Heart left ventricle (tissue), 16 donors: ENCODE data around the gene OTOS. TPM values are rescaled to one million over a fixed set of nuclear protein-coding genes. Genes with fewer than 3 reads are reported as not detected.
A peak's percentile ranks its signal among the peaks of the same experiment; 100 is the strongest.

Experiments used
- ATAC-seq, 4 donors: fragments of 200-7000 bp; cut with Tn5 transposase; one replicate each; pipeline ENCODE4 v1.9.1; 2020 to 2022; ENCODE audit warnings: moderate library complexity in 4 of 4, mild to moderate bottlenecking in 3 of 4, moderate number of reproducible peaks in 1 of 4
- DNase-seq, 5 donors: peaks; one replicate each; pipeline ENCODE4 v3.0.0-alpha.2; 2020
- H3K27ac ChIP-seq, 12 donors: fragments of 200-600 bp; sonication (generic) in 4 of 12; one replicate each; pipeline versions ENCODE4 v1.5.0 to v1.8.0; 2016 to 2022; ENCODE audit warnings: mild to moderate bottlenecking in 2 of 12
- H3K27me3 ChIP-seq, 9 donors: fragments of 200-600 bp; sonication (generic) in 2 of 9; one replicate each; pipeline versions ENCODE4 v1.5.1 to v1.8.0; 2016 to 2022; ENCODE audit warnings: mild to moderate bottlenecking in 3 of 9
- H3K36me3 ChIP-seq, 9 donors: fragments of 200-600 bp; sonication (generic) in 2 of 9; one replicate each; pipeline versions ENCODE4 v1.5.0 to v1.8.0; 2018 to 2022; ENCODE audit warnings: mild to moderate bottlenecking in 2 of 9
- H3K4me1 ChIP-seq, 12 donors: fragments of 200-600 bp; sonication (generic) in 4 of 12; one replicate each; pipeline versions ENCODE4 v1.5.0 to v1.8.0; 2016 to 2022; ENCODE audit warnings: mild to moderate bottlenecking in 3 of 12
- H3K4me3 ChIP-seq, 12 donors: fragments of 200-600 bp; sonication (generic) in 4 of 12; one replicate each; pipeline versions ENCODE4 v1.5.0 to v1.8.0; 2017 to 2022; ENCODE audit warnings: mild to moderate bottlenecking in 9 of 12, moderate library complexity in 4 of 12
- H3K9me3 ChIP-seq, 12 donors: fragments of 200-600 bp; sonication (generic) in 4 of 12; one replicate each; pipeline versions ENCODE4 v1.5.0 to v1.8.0; 2016 to 2022; ENCODE audit warnings: mild to moderate bottlenecking in 1 of 12
- CTCF ChIP-seq, 12 donors: fragments of 200-600 bp; sonication (generic) in 4 of 12; IDR thresholded peaks; one replicate each; pipeline versions ENCODE4 v1.5.0 to v1.8.0; 2018 to 2022; ENCODE audit warnings: antibody characterized with exemption in 12 of 12, mild to moderate bottlenecking in 5 of 12
- POLR2A ChIP-seq, 2 donors: fragments of 450-650 bp; IDR thresholded peaks; one replicate each; pipeline ENCODE4 v1.6.1; 2017; ENCODE audit warnings: antibody characterized with exemption in 2 of 2, mild to moderate bottlenecking in 2 of 2, moderate library complexity in 2 of 2
- WGBS, 4 donors: extraction: QIAGEN DNeasy Blood & Tissue Kit in 2 of 4; methylation state at CpG; one replicate each; pipeline versions ENCODE4 v1.1.5 to v1.1.7; 2013 to 2018; 5-methylcytosine and 5-hydroxymethylcytosine counted together
- intact Hi-C, 10 donors: fragments of 100-400 bp; cut with DNase I; formaldehyde crosslinking; loops; one replicate each; pipeline versions ENCODE4 v1.11.1 to v1.14.2; 2022
- polyA plus RNA-seq, 2 donors: library from polyadenylated mRNA; stranded (reverse); fragments of 200-250 nt; gene quantifications; one replicate each; pipeline ENCODE4 v1.2.3, GENCODE V29; 2013
- total RNA-seq, 9 donors: library from RNA; depleted of rRNA in 2 of 9; stranded (reverse); fragments of >200 nt in 2 of 9; fragmentation: NEBNext Ultra II Directional in 3 of 9; extraction: Animal tissue kit (Norgen Biotek cat#: 25700) in 3 of 9; gene quantifications; one replicate each; pipeline versions ENCODE4 v1.1.0 to v1.2.4, GENCODE V29; 2016 to 2023
- donor health status: ischemic (EF 13 %, LVEDD 7.1; RV severe dilation, severe dysfunction).
- donor health status: healthy with polysubstance abuse.
- donor health status: DM: no; HTN: yes; CAD: no.
- donor health status: DM: no; HTN: no; CAD: no.
- donor health status: ischemic (EF 25% LVEDD 6.9; RV normal size, moderate dysfunction).
- donor health status: ischemic (EF 25% LVEDD 5.7; RV mildly dilated, moderate dysfunction).
- donor health status: healthy.
- donor health status: DM: yes; HTN: yes; CAD: no.
- donor health status: ischemic (EF 35%, LVEDD 5.7; RV mildly dilated, moderate dysfunction).
- donor health status: nonischemic (EF 11% LVEDD 7.7; RV severe dilation, severe dysfunction).
- donor health status: DM: yes; HTN: yes; CAD: no.
- donor health status: PGD.
- donor health status: ischemic (EF 29% LVEDD 5.4; RV normal size, mild dysfunction).
- donor health status: nonischemic (EF 23%, LVEDD 6.1; RV moderate dilation, normal function).

OTOS gene
- total and polyA plus RNA-seq, 11 donors: 1.1 TPM; not detected in 10

- H3K4me1 ChIP-seq: no peaks in the 10 kb centered on the region
- intact Hi-C loops: no loop called here
- no peaks in the 10 kb centered on the region for H3K9me3 ChIP-seq
- H3K27ac ChIP-seq: no peak overlapping the region
- whole genome bisulfite sequencing, 4 donors: 72 to 82% (median 78%) methylated on average over 5 of the region's 5 CpGs
- TF ChIP-seq POLR2A (IDR thresholded peaks at IDR 0.05) (no peak), CTCF (IDR thresholded peaks at IDR 0.05) (no peak)
- H3K4me3 ChIP-seq: no peak overlapping the region
- ATAC-seq (no peak), DNase-seq (peak in 1 of 5 donors; percentile 42)
- no peaks in the 10 kb centered on the region for H3K36me3 ChIP-seq
- H3K27me3 ChIP-seq: peaks cover 0 to 13% (median 0%) of the 10 kb centered on the region in 9 donors
Measured at GRCh38 chr2:240164586-240164985, 24.1 kb upstream of the OTOS start.

GRCh38 chr2:240163844-240164574, 23.6 kb upstream of the OTOS start:
- peaks cover 0 to 13% (median 0%) of the 10 kb centered on the region in 9 donors for H3K27me3 ChIP-seq
- H3K9me3 ChIP-seq: no peaks in the 10 kb centered on the region
- ATAC-seq (no peak), DNase-seq (peak in 1 of 5 donors; percentile 11)
- intact Hi-C loops: no loop called here
- no peak overlapping the region for H3K4me3 ChIP-seq
- TF ChIP-seq POLR2A (IDR thresholded peaks at IDR 0.05): no peak
- TF ChIP-seq CTCF (IDR thresholded peaks at IDR 0.05): no peak
- H3K27ac ChIP-seq: no peak overlapping the region
- WGBS, 4 donors: 83 to 89% (median 84%) methylated on average over 4 of the region's 4 CpGs
- no peaks in the 10 kb centered on the region for H3K36me3 ChIP-seq
- H3K4me1 ChIP-seq: no peaks in the 10 kb centered on the region

- H3K36me3 ChIP-seq: no peaks in the 10 kb centered on the region
- DNase-seq: peak in 1 of 5 donors; percentile 8
- no peak overlapping the region for H3K27ac ChIP-seq
- H3K4me3 ChIP-seq: no peak overlapping the region
- H3K9me3 ChIP-seq: no peaks in the 10 kb centered on the region
- WGBS, 4 donors: 74 to 81% (median 77%) methylated on average over 16 of the region's 16 CpGs
- intact Hi-C loops: no loop called here
- peaks cover 0 to 13% (median 0%) of the 10 kb centered on the region in 9 donors for H3K27me3 ChIP-seq
- ATAC-seq: no peak
- no peak for TF ChIP-seq POLR2A (IDR thresholded peaks at IDR 0.05)
- TF ChIP-seq CTCF (IDR thresholded peaks at IDR 0.05): no peak
- no peaks in the 10 kb centered on the region for H3K4me1 ChIP-seq
Measured at GRCh38 chr2:240162939-240163714, 22.7 kb upstream of the OTOS start.

GRCh38 chr2:240162531-240162930, 22.1 kb upstream of the OTOS start:
- peak in 1 of 5 donors; percentile 26 for DNase-seq

More at GRCh38 chr2:240162531-240162930, 22.1 kb upstream of the OTOS start:
- Histone ChIP-seq H3K9me3 (no peaks in the 10 kb centered on the region), H3K27ac (no peak overlapping the region), H3K36me3 (no peaks in the 10 kb centered on the region), H3K27me3 (peaks cover 0 to 9% (median 0%) of the 10 kb centered on the region in 9 donors), H3K4me3 (no peak overlapping the region), H3K4me1 (no peaks in the 10 kb centered on the region)
- intact Hi-C loops: no loop called here
- no peak for ATAC-seq
- TF ChIP-seq CTCF (IDR thresholded peaks at IDR 0.05): no peak
- no peak for TF ChIP-seq POLR2A (IDR thresholded peaks at IDR 0.05)
- 78 to 79% (median 78%) methylated on average over 6 of the region's 6 CpGs for WGBS, 4 donors
